Ascending aorta (tissue), 2 donors: ENCODE measurements around the gene ZNF423. TPM values are rescaled to one million over a fixed set of nuclear protein-coding genes. Genes with fewer than 3 reads are reported as not detected.

Experiments used
- DNase-seq, 2 donors: peaks; one replicate each; pipeline ENCODE4 v3.0.0-alpha.2; 2019; ENCODE audit warnings: low spot score in 2 of 2
- H3K27ac ChIP-seq, 2 donors: fragments of 200-600 bp; sonication (generic); one replicate each; pipeline ENCODE4 v1.5.1; 2016 to 2017; ENCODE audit warnings: mild to moderate bottlenecking in 1 of 2
- H3K27me3 ChIP-seq: fragments of 200-600 bp; sonication (generic); one replicate; pipeline ENCODE4 v1.5.1; 2017
- H3K36me3 ChIP-seq, 2 donors: fragments of 200-600 bp; sonication (generic); one replicate each; pipeline ENCODE4 v1.5.1; 2016
- H3K4me1 ChIP-seq, 2 donors: fragments of 200-600 bp; sonication (generic); one replicate each; pipeline ENCODE4 v1.5.1; 2016 to 2017; ENCODE audit warnings: mild to moderate bottlenecking in 1 of 2
- H3K4me3 ChIP-seq, 2 donors: fragments of 200-600 bp; sonication (generic); one replicate each; pipeline ENCODE4 v1.5.1; 2016 to 2017; ENCODE audit warnings: mild to moderate bottlenecking in 1 of 2
- H3K9me3 ChIP-seq, 2 donors: fragments of 200-600 bp; sonication (generic); one replicate each; pipeline ENCODE4 v1.5.1; 2016
- intact Hi-C: fragments of 100-400 bp; cut with DNase I; formaldehyde crosslinking; loops from one replicate; pipeline ENCODE4 v1.15.1; 2023
- total RNA-seq: library from RNA; depleted of rRNA; stranded (reverse); fragments of >200 nt; gene quantifications from one replicate; pipeline ENCODE4 v1.1.0, GENCODE V29; 2016
- TF ChIP-seq, protein P1 (sequence below), 3 experiments: fragments of 200-600 bp in 2 of 3; fragments of 450-650 bp in 1 of 3; sonication (generic) in 2 of 3; IDR thresholded peaks; one replicate each; pipeline ENCODE4 v1.5.1; 2016 to 2019; ENCODE audit warnings: antibody characterized with exemption in 3 of 3, mild to moderate bottlenecking in 1 of 3, moderate library complexity in 1 of 3

The ZNF423 gene
- total RNA-seq, 1 donor from 2014 or later = 42.9 TPM

DNA sequence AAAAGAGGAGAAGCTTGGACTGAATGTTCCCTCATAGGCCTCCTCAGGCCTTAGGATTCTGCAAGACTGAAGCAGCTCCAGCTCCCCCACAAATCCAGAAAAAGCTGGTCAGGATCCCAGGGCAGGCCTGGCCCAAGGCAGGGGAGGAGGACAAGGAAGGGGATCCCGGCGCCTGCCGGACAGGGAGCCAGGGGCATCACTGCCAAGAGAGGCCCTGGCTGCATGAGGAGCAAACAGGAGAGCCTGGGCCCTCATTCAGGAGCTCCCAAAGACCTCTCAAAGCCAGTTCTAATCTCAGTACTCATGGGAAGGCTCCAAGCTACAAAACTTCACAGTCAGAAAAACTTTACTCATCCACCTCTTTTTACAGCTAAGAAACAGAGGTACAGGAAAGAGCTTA lies 67.3 kb downstream of the ZNF423 start:
- peak in 1 of 2 donors; percentile 68 for DNase-seq
- TF ChIP-seq, protein P1, sequence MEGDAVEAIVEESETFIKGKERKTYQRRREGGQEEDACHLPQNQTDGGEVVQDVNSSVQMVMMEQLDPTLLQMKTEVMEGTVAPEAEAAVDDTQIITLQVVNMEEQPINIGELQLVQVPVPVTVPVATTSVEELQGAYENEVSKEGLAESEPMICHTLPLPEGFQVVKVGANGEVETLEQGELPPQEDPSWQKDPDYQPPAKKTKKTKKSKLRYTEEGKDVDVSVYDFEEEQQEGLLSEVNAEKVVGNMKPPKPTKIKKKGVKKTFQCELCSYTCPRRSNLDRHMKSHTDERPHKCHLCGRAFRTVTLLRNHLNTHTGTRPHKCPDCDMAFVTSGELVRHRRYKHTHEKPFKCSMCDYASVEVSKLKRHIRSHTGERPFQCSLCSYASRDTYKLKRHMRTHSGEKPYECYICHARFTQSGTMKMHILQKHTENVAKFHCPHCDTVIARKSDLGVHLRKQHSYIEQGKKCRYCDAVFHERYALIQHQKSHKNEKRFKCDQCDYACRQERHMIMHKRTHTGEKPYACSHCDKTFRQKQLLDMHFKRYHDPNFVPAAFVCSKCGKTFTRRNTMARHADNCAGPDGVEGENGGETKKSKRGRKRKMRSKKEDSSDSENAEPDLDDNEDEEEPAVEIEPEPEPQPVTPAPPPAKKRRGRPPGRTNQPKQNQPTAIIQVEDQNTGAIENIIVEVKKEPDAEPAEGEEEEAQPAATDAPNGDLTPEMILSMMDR (IDR thresholded peaks at IDR 0.05) = no peak
- Histone ChIP-seq H3K4me3 (no peak overlapping the region), H3K4me1 (peaks cover 0 to 19% of the 10 kb centered on the region in 2 donors), H3K36me3 (no peaks in the 10 kb centered on the region), H3K27ac (peak overlapping the region; percentile 76 to 78), H3K27me3 (no peaks in the 10 kb centered on the region), H3K9me3 (no peaks in the 10 kb centered on the region)
- intact Hi-C loops = loop anchor here (2.0 to 5.0 kb wide), 2 partner anchors 49 to 66 kb away; no protein-coding TSS in a partner anchor

DNA sequence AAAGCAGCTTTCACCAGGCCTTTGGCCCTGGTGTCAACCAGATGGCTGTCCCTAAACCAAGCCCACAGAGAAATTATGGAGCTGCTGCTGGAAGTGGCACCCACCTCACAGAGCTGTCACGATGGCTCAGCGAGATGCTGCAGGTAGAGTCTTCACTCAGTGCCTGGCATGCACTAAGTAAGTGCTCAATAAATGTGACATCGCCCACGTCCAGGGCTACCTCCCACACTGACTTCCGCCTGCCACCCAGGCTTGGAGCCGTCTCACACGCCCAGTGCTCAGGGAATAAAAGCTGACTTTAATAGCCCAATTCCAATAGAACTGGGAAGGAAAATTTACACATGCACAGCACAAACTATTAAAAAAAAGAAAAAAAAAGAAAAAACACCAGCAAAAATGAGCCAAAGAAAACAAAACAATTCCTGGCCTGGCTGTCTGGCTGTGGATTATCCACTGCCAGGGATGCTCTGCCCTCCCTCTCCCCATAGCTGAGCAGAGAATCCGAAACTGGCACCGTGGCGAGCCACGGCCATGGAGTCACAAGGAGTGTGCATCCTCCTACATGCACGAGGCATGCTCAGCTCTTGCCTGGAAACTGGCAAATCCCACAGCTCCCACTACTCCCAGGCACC lies 68.9 kb downstream of the ZNF423 start:
- intact Hi-C loops = loop anchor here (5.0 kb wide), 1 partner anchor 50 kb away; no protein-coding TSS in a partner anchor
- no peaks in the 10 kb centered on the region for H3K9me3 ChIP-seq

DNA sequence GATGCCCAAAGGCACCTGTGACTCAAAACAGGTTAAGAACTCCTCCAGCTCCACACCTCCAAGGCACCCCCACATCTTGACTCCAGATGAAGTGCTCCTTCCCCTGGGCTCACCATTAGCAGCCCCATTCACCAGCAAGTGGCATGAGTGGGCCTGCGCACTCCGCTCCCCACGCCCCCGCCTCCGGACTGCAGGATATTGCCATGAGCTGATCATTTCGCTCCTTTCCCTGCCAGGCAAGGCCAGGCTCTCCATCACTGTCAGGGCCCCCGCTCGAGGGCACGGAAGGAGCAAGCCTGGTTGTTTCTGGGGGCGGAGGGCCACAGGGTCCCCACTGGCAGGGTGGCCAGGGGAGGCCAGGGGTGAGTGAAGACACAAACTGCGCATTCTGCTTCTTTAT lies 69.9 kb downstream of the ZNF423 start:
- Histone ChIP-seq H3K9me3 (no peaks in the 10 kb centered on the region), H3K27me3 (no peaks in the 10 kb centered on the region), H3K36me3 (no peaks in the 10 kb centered on the region), H3K4me1 (peaks cover 0 to 19% of the 10 kb centered on the region in 2 donors), H3K27ac (peak overlapping the region; percentile 15 to 78), H3K4me3 (no peak overlapping the region)
- intact Hi-C loops = loop anchor here (5.0 kb wide), 1 partner anchor 51 kb away; no protein-coding TSS in a partner anchor
- DNase-seq = no peak
- TF ChIP-seq, protein P1 (IDR thresholded peaks at IDR 0.05) = no peak

More for the DNA sequence above, 68.9 kb downstream of the ZNF423 start:
- peaks cover 0 to 19% of the 10 kb centered on the region in 2 donors for H3K4me1 ChIP-seq
- H3K4me3 ChIP-seq = no peak overlapping the region
- no peaks in the 10 kb centered on the region for H3K36me3 ChIP-seq
- DNase-seq = no peak
- no peaks in the 10 kb centered on the region for H3K27me3 ChIP-seq
- peak overlapping the region; percentile 76 to 78 for H3K27ac ChIP-seq
- TF ChIP-seq, protein P1 (IDR thresholded peaks at IDR 0.05) = no peak

DNA sequence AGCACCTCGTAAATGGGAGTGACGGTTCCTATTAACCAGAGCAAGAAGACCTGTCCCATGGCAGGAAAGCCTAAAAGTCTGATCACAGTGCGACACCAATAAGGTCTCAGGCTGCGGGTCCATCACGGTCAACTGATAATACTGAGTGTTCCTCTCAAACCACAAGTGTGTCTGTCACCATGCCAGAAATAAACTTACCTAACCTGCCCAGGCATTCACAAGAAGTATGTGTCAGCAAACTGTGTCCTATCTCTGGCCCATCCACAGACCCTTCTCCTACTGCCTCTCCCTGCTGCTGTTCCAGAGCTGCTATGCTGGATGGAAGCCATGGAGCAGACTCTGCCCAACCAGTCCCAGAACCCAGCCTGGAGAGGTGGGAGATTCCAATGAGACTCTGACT lies 73.5 kb downstream of the ZNF423 start:
- DNase-seq = no peak
- Histone ChIP-seq H3K27ac (no peak overlapping the region), H3K4me3 (no peak overlapping the region), H3K36me3 (no peaks in the 10 kb centered on the region), H3K9me3 (no peaks in the 10 kb centered on the region), H3K4me1 (peaks cover 0 to 3% of the 10 kb centered on the region in 2 donors), H3K27me3 (no peaks in the 10 kb centered on the region)
- intact Hi-C loops = no loop called here
- TF ChIP-seq, protein P1 (IDR thresholded peaks at IDR 0.05) = no peak

DNA sequence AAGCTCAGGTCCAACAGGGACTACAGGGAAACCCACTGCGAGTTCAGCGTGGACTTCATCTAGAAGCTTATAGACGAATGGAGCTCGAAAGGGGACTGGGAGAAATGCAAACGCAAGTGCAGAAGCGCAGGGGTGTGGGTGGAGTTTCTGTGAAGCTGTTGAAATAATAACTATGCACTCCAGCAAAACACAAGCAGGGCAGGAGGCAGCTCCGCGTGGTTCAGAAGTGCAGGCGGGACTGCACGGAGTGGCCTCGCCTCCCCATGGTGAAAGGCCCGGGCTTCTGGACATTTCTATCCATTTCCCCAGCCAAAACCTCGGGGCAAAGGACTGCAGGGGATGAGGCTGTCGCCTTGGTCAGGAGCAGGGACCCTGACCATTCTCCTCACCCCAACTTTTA lies 74.5 kb downstream of the ZNF423 start:
- intact Hi-C loops = no loop called here
- no peak overlapping the region for H3K4me3 ChIP-seq
- TF ChIP-seq, protein P1 (IDR thresholded peaks at IDR 0.05) = no peak

More for the DNA sequence above, 74.5 kb downstream of the ZNF423 start:
- no peak for DNase-seq
- no peak overlapping the region for H3K27ac ChIP-seq
- no peaks in the 10 kb centered on the region for H3K9me3 ChIP-seq
- peaks cover 0 to 4% of the 10 kb centered on the region in 2 donors for H3K4me1 ChIP-seq
- H3K36me3 ChIP-seq = no peaks in the 10 kb centered on the region
- H3K27me3 ChIP-seq = no peaks in the 10 kb centered on the region
